Adipose tissue (tissue), 3 donors: Measurements from ENCODE around the gene HMX3. TPM values are rescaled to one million over a fixed set of nuclear protein-coding genes. Genes with fewer than 3 reads are reported as not detected.
"Not testable (repeated sequence)": the region's sequence is repeated elsewhere in the genome, so short reads cannot be mapped to it uniquely, and the experiment has no call there.

Experiments
- H3K27ac ChIP-seq: one replicate; pipeline ENCODE4 v1.5.1; 2013; ENCODE audit warnings: low read depth, low read length
- WGBS, 3 donors: extraction: QIAGEN DNeasy Blood & Tissue Kit; methylation state at CpG; one replicate each; pipeline ENCODE4 v1.1.7; 2013; 5-methylcytosine and 5-hydroxymethylcytosine counted together
- polyA plus RNA-seq, 3 donors: library from polyadenylated mRNA; stranded (reverse); fragments of 200-250 nt; gene quantifications; one replicate each; pipeline ENCODE4 v1.2.3, GENCODE V29; 2013
- donor health status: healthy with polysubstance abuse.
- donor health status: Bipolar disorder and iron deficiency.
- donor health status: healthy.

HMX3 gene
- polyA plus RNA-seq, 3 donors: 0.67 TPM; not detected in 2

DNA sequence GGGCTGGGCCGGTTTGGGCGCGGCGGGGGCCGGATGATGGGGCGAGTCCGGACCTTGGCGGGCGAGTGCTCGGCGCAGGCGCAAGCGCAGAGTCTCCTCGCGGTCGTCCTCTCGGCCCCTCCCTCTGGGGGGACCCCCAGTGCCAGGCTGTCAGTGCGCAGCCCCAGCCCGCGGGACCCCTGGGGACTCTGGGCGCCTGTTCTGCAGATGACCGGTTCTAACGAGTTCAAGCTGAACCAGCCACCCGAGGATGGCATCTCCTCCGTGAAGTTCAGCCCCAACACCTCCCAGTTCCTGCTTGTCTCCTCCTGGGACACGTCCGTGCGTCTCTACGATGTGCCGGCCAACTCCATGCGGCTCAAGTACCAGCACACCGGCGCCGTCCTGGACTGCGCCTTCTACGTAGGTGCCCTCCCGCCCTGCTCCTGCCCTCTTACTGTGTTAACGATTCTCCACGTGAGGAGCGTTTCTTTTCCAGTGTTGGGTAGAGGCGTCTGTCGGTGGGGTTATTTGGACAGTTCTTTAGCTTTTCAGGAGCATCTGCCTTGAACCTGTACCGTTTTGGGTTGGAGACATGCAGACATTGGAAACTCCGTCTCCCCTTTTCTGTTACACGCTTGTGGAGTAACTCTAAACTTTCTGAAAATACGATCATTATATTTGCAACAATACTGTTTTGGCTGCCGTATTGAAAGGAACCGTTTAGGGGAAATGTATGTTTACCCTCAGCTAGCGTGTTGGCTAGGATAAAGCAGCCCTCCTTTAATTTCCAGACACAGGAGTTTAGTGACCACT, 19.1 kb downstream of the HMX3 start:
- 4 to 7% (median 5%) methylated on average over 46 to 49 of the region's 49 CpGs for WGBS, 3 donors
- H3K27ac ChIP-seq: peak overlapping the region; percentile 70

DNA sequence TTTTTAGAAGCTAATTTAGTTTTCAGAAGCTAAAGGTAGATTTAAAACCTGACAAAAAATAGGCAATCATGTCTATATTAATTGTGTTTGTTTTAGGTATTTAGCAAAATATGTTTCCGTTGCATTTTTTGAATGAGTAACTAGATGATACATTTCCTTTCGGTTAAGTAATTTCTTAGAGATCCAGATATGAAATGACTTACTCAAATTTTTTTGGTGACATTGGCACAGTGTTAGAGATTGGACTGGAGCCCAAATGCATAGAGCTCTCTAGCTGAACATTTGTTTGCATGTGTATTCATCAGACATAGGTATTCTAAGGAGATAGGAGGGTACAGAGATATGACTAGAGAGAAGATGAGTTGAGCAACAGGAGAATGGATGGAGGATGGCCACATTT, 20.3 kb downstream of the HMX3 start:
- WGBS, 3 donors: 87 to 94% (median 93%) methylated on average over 2 of the region's 2 CpGs

GRCh38 chr10:123157210-123157609, 21.4 kb downstream of the HMX3 start:
- WGBS, 3 donors: 72 to 86% (median 81%) methylated on average over 3 of the region's 3 CpGs

More for the DNA sequence above, 20.3 kb downstream of the HMX3 start:
- no peak overlapping the region for H3K27ac ChIP-seq

GRCh38 chr10:123158682-123159081, 22.9 kb downstream of the HMX3 start:
- no peak overlapping the region for H3K27ac ChIP-seq
- WGBS, 3 donors: 87 to 96% (median 95%) methylated on average over 1 of the region's 1 CpG

More at GRCh38 chr10:123157210-123157609, 21.4 kb downstream of the HMX3 start:
- H3K27ac ChIP-seq: no peak overlapping the region

DNA sequence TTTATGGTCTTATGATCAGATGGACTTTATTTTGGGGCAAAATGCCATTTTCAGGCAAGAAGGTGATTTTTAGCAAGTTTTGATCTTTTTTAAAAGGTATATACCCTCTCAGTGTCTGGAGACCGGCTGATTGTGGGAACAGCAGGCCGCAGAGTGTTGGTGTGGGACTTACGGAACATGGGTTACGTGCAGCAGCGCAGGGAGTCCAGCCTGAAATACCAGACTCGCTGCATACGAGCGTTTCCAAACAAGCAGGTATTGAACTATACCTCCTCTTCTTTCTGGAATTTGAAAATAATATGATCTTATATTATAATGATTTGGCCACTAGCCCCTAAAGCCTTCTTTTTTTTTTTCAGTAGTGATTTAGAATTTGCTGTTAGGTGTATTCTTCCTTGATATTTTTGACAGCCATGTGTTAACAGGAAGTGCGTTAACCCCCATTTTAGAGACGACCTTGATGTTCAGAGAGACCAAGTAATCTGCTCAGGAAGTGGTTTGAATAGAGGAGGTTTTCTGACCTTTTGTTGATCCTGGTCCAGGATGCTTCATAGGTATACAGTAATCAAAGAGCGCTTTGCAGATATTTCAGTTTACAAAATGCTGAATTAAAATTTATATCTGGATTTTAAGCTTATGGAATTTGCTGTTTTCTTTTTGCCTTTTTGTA, 24.7 kb downstream of the HMX3 start:
- WGBS, 3 donors: 83 to 88% (median 85%) methylated on average over 11 of the region's 11 CpGs
- H3K27ac ChIP-seq: no peak overlapping the region

GRCh38 chr10:123164319-123164718, 28.5 kb downstream of the HMX3 start:
- 91 to 98% (median 94%) methylated on average over 2 of the region's 2 CpGs for WGBS, 3 donors
- no peak overlapping the region for H3K27ac ChIP-seq

- 78 to 87% (median 85%) methylated on average over 4 of the region's 4 CpGs for WGBS, 3 donors
These were observed 29.8 kb downstream of the HMX3 start for GRCh38 chr10:123165445-123166072.

GRCh38 chr10:123166618-123167017, 30.8 kb downstream of the HMX3 start:
- no peak overlapping the region for H3K27ac ChIP-seq
- WGBS, 3 donors: 94 to 98% (median 96%) methylated on average over 2 of the region's 2 CpGs

More at GRCh38 chr10:123165445-123166072, 29.8 kb downstream of the HMX3 start:
- H3K27ac ChIP-seq: no peak overlapping the region

GRCh38 chr10:123170961-123171360, 35.2 kb downstream of the HMX3 start:
- H3K27ac ChIP-seq: no peak overlapping the region
- 94 to 98% (median 95%) methylated on average over 4 of the region's 4 CpGs for WGBS, 3 donors

GRCh38 chr10:123171616-123172015, 35.8 kb downstream of the HMX3 start:
- H3K27ac ChIP-seq: not testable (repeated sequence)
- WGBS, 3 donors: 92 to 97% (median 96%) methylated on average over 10 of the region's 10 CpGs

DNA sequence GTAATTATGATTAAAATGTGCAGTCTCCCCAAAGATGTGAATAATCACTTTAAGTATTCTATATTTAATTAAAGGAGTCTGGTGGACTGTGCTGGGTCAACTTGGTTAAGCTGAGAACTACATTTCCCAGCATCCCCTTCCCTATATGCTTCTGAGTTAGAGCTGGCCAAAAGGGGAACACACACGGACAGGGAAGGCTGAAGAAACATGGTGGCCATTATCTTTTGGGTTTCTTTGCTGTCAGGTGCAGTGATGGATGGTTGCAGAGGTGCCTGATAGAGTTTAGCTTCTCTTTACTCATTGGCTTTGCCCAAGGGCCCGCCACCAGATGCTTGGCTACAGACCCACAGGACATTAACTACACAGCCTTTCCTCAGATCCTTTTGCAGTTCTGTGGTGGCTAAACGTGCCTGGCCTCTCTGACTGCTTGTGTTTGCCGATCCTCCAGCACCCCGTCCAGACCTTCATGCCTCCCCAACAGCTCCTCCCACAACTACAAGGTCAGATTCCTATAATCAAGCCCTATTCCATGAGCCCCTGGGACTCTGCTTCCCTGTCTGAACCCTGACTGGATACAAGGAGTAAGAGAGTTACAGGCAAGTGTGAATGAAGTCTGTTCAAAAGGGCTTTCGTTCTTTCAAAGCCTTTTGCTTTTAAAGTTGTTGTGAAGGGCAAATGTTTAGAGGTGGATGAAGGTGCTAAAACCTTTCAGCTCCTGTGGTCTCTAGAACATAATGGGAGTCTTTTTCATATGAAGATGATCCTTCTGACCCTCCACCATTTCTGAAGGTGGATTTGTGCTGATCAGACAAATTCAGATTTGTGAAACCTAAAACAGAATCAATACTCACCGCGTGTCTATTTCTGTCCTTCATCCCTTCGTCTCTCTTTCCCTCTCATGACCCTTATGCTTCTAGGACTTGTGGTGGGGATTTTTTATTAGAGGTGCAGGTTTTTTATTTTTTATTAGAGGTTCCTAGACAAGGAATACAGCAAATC, 39.9 kb downstream of the HMX3 start:
- 73 to 80% (median 78%) methylated on average over 9 of the region's 9 CpGs for WGBS, 3 donors
- no peak overlapping the region for H3K27ac ChIP-seq

- WGBS, 3 donors: 93 to 98% (median 98%) methylated on average over 4 of the region's 4 CpGs
These were observed 42.6 kb downstream of the HMX3 start for GRCh38 chr10:123178390-123178789.

DNA sequence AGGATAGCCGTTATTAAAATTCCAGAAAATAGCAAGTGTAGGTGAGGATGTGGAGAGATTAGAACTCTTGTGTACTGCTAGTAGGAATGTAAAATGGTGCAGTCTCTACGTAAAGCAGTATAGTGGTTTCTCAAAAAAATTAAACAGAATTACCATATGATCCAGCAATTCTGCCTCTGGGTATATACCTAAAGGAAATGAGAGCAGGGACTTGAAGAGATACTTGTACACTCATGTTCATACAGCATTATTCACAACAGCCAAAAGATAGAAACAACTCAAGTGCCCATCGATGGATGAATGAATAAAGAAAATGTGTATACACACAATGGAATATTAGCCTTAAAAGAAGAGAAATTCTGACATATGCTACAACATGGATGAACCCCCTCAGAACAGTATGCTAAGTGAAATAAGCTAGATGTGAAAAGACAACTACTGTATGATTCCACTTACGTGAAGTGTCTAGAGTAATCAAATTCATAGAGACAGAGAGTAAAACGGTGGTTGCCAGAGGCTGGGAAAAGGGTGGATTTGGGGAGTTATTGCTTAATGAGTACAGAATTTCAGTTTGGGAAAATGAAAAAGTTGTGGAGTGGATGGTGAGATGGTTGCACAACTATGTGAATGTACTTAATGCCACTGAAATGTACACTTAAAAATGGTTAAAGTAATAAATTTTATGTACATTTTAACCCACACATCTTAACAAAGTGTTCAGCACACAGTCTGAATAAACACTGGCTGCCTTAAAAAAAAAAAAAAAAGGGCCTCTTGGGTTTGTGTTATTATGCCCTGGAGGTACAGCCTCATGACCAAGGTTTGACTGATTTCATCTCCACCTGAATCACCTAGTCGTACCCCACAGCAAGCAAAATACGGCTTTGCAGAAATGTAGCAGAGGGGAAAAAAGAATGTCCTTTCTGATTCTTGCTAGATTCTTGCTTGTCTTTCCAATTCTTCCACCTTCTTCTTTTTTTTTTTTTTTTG, 44.6 kb downstream of the HMX3 start:
- 91 to 95% (median 94%) methylated on average over 7 of the region's 7 CpGs for WGBS, 3 donors

More at GRCh38 chr10:123178390-123178789, 42.6 kb downstream of the HMX3 start:
- not testable (repeated sequence) for H3K27ac ChIP-seq

GRCh38 chr10:123183724-123184123, 48.0 kb downstream of the HMX3 start:
- 92 to 97% (median 97%) methylated on average over 2 of the region's 2 CpGs for WGBS, 3 donors
- no peak overlapping the region for H3K27ac ChIP-seq

More for the DNA sequence above, 44.6 kb downstream of the HMX3 start:
- H3K27ac ChIP-seq: no peak overlapping the region

DNA sequence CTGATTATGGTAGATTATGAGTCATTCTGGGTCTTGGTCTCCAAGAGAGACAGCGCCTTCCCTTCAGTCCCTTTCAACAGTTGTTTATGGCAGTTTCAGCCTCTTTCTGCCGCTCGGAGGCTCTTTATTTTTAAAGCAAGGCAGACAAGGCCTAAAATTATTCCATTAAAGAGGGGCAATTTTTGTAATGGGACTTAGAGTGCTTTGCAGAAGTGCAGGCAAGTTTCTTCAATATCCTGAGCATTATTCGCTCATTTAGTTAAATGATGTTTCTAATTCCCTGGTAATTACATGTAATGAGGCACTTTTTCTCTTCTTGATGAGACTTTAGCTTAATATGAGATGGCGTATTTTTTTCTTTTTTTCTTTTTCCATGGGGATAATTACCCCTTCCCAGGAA, 52.0 kb downstream of the HMX3 start:
- no peak overlapping the region for H3K27ac ChIP-seq
- 94 to 96% (median 95%) methylated on average over 5 of the region's 5 CpGs for WGBS, 3 donors
